GM18867 (cell line): ENCODE results near the gene TANC1.
A peak's percentile ranks its signal among the peaks of the same experiment; 100 is the strongest.

Experiments used
- ATAC-seq: cut with Tn5 transposase; IDR thresholded peaks from one replicate; pipeline ENCODE4 v1.9.1; 2021; ENCODE audit warnings: mild to moderate bottlenecking, moderate library complexity; ENCODE audit not compliant: unreplicated experiment

The TANC1 gene

DNA sequence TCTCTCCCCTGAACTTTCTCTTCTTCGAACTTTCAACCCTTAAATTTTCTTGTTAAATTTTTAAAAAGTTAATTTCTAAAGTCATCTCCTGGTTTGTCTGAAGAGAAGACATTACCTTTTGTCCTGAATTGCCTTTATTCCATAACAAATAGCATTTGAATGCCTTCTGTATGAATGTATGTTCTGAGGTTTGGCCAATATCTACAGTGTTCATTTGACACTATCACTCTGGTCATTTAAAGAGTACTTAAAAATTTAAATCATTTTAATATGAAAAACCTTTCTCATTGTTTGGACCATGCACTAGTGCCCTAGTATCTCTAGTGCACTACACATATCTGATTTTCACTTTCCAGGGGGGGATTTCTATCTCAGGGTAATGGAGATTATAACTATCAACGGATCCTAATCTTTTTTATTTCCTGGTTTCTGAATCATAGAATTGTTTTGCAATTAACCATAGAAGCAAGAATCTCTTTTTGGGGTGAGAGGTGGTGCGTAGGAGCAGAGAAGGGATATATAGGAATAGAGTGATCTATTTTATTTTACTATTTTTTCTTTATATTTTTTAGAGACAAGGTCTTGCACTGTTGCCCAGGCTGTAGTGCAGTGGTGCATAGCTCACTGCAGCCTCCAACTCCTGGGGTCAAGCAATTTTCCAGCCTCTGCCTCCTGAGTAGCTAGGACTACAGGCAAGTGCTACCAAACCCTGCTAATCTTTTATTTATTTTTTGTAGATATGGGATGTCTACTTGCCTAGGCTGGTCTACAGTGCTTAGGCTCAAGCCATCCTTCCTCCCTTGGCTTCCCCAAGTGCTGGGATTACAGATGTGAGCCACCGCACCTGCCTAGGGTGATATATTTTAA lies 25.5 kb downstream of the TANC1 start:
- no peak for ATAC-seq

DNA sequence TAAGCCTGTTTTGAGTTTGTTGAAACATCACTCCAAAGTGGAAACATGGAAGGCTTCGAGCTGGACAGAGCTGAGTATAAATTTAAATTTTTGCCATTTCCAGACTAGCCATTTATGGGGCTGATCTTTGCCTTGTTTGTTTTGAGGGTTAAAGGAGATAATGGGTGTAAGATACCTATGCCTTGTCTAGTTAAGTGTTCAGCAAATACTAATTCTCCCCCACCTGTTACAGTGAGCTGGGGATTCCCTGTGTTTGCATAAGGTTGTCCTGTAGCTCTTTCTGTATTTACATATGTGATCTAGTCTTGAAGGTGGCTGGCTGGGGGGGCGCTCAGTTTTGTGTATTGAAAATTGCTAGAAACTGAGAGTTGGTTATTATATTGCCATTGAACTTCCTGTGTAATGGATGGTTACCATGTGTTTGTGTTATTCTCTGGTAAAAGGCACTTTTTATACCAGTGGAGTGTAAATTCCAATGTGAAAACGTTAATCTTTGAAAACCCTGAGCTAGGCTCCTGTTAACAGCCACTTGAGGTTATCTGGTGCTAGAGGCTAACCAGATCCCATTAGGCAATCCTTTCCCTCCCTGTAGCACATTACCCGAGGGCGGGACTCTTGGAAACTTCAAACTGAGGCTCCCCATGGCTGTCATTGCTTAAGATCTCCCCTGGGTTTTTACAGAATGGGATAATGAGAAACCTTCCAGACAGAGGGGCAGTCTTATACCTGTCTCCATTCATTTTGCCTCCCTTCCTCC lies 26.7 kb downstream of the TANC1 start:
- peak; percentile 52 for ATAC-seq

DNA sequence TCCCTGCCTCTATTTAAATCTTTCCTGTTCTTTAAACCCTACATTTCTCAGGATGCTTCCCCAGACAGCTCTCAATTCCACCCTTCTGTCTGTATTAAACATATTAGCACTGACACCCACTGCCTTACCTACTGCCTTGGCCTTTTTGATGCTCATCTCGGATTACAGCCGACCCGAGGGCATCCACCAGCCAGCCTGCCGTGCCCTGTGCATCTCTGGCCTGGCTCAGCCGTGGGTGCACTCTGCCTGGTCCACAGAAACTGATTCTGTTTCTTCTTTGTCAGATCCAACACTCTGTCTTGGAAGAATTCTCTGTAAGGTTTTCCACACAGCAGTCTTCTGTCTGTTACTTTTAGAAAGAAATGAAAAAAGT lies 27.2 kb downstream of the TANC1 start:
- ATAC-seq = no peak

DNA sequence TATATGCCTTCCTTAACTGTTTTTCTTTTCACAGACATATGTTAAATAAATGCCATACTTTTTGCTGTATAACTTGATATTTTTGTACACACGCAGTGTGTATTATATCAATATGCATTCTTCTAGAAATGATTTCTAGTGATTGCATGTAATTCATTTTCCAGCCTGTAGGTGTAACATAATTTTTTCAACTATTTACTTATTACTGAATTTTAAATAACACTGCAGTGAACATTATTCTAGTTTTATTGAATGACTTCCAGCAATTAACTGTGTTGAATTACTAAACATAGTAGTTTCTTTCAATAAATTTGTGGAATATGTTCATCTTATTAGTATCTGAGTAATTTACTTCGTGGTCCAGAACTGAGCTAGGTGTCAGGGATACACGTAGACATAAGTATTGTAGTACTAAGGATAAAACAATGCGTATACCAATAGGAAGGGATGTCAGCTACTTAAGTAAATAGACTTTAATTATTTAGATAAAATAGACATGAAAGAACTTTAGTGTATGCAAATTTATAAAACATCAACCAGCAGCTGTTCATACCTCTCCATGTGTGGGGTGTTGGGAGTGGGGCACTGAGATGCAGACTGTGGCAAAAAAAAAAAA lies 28.0 kb downstream of the TANC1 start:
- ATAC-seq = no peak

DNA sequence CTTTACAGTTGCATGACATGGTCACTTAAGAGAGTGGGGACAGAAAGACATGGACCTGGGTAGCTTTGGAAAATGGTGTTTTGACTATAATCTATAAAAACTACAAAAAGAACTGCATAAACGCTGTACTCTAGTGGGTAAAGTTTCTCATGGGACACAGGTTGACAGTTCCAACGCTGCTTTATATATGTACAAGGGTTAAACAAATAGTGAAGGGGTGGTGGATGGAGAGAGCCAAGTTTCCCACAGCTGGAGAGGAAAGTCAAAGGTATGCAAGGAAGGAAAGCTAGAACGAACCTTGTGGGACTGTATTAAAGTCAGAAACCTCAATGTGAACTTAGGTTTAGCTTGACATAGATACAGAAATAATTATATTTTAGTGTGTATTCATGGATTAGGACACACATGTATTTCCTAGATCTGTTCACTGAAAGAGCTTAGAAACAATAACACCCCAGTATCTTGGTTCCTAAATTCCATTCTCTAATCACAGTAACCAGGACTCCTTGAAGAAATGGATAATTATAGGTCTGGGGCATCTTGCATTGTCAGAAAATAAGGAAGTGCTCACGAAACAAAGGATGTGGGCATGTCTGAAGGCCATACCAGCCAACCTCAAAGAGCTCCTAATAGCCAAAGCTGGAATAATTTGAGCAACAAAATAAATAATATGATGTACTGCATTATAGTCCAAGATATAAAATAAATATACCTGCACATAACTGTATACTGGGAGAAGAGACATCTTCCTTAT lies 28.8 kb downstream of the TANC1 start:
- ATAC-seq = no peak

DNA sequence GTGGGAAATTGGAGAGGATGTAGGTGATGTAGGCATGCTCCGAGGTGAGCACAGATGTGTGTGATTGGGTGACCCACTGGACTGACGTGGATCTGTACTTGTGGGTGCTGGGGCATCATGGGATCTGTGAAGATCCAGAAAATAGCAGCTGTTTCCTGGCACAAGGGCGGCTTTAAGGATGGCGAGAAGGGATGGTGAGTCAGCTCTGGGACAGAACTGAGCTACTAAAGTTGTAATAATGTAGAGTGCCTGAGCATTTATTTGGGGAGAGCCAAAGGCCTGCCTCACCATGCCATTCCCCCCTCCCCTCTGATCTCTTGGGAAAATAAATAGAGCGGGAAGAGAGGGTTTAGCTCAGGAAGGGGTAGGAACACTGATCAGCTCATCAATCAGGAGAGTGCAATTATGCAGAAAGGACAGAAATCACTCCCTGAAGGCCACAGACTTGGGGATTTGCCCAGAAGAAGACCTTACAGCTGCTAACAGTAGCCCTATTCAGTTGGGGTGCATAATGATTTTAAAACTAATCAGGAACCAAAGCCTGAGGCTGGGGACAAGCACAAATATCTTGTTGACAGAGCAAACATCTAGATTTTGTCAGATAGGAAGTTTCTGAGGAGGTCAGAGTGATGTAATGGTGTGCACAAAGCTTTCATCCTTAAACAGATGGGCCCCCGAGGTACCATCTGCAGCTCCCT lies 30.3 kb downstream of the TANC1 start:
- ATAC-seq = no peak

DNA sequence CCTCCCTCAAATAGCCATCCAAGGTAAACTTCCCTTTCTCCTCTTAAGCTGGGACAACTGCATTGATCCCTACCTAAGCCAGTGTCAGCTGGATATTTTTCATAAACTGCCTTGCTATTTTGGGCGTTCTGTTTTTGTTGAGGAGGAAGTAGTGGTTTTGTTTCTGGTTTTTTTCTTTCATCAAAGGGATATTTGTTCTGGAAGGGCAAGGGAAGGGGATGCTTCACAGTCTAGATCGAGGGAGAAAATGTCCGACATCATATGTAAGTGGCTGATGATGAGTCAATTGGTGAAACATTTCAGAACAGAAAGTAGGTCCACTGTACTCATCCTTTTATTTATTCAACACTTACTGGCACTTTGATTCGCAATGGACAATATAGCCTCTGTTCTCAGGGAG lies 31.0 kb downstream of the TANC1 start:
- no peak for ATAC-seq

DNA sequence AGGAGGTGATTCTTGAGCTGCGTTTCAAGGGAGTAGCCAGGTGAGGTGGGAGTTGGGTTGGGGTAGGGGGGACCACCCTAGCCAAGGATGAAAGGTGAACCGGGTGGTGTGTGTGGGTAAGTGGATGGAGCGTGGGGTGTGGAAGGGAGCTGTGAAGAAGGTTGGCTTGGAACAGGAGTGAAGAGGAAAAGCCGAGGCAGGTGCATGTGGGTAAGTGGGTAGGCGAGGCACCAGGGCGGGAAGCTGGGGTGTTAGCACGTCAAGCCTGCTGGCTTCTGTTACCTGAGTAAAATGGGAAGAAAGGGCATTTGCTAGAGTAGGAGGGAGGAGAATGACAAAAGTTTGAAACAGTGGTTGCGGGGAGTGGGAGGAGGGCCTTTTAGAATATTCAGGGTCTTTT lies 31.6 kb downstream of the TANC1 start:
- ATAC-seq = no peak

DNA sequence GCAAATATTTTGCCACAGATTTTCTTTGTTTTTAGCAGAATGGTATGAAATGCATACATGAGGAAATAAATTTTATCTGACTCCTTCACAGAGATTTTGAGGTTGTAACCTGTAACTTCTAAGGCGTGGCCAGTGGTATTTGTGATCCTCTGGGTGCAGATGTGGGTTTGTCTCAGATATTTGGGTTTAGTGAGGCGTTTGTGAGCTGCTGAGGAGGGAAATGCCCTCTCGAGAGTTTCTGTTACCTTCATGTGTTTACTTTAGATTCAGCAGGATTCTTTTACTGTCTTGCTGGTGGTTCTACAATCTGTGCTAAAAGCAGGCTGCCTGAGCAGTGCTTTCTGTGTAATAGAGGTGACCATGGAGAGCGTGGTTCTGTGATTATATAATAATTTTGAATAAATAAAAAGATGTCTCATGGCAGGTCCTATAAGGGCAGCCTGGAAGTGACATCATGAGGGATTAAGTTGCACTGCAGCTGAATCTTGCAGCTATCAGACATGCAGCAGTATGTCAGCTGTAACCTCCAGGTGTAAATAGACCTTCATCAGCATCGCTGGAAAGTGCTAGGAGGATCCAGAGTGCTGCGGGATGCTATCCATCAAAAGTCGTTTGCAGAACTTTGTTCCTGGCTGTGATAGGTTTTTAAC lies 34.1 kb downstream of the TANC1 start:
- ATAC-seq = no peak

DNA sequence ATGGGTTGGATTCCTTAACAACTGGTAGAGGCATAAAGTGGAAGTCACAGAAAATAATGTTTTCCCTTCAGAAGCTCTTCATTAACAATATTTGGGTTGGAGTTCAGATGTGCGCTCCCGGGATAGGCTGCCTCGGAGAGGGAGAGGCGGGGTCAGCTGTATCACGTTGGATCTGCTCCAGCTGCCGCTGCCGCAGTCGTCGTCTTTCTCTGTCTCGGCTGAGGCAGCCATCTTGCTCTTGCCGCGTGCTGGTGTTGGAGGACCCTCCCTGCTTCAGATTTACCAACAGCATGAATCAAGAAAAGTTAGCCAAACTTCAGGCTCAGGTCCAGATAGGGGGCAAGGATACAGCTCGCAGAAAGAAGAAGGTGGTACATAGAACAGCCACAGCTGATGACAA lies 35.1 kb downstream of the TANC1 start:
- no peak for ATAC-seq

DNA sequence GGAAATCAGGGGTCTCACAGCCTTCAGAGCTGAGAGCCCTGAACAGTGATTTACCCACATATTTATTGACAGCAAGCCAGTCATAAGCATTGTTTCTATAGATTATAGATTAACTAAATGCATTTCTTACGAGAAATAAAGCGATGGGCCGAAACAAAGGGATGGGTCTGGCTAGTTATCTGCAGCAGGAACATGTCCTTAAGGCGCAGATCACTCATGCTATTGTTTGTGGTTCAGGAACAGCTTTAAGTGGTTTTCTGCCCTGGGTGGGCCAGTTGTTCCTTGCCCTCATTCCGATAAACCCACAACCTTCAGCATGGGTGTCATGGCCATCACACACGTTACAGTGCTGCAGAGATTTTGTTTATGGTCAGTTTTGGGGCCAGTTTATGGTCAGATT lies 36.4 kb downstream of the TANC1 start:
- ATAC-seq = no peak

DNA sequence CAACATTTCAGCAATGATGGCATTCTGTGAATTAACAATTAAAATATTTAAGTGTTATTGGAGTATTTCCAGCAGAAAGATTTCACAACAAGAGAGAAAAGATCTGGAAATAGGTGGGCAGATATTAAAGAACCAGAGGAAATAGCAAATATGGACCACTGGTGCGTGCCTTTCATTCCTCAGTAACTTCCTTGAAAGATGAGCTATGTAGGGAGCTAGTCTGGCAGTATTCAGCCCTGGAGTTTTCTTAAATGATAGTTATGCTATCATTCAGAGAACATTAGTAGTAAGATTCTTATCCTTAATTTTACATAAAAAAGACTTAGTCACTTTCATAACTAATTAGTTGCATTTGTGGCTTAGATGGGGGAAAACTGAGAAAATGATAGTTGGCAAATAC lies 41.5 kb downstream of the TANC1 start:
- no peak for ATAC-seq

DNA sequence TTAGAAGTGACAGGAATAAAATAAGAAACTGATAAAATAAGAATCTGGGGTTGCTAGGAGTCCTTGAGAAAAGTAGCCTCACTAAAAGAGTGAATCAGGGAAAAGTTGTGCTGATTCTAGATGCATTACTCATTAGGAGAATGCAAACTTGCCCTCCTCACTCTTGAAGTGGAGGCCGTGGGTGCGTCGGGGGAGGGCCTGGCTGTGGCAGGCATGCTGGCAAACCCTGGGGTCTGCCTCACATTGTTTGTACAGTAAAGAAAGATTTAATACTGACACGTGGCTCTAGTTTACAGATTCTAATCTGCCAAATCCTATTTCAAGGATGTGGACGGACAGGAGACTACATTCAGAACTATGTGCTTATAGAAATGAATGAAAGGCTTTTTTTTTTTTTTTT lies 41.9 kb downstream of the TANC1 start:
- ATAC-seq = no peak

DNA sequence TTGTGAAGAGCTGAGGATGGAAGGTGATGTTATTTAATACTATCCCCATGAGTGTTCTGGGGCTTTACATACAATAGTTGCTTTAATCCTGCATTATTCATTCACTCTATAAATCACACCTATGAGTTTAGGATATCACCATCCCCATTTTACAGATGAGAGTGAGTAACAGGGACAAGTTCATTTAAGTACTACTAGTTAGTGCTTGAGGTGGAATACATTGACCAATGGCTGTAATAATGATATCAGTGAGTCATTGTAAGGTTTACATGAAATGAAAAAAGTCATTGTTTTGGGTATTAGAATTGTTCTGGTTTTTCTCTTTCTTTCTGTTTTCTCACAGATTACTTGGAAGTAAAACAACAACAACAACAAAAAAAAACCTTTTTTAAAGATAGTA lies 42.5 kb downstream of the TANC1 start:
- no peak for ATAC-seq

DNA sequence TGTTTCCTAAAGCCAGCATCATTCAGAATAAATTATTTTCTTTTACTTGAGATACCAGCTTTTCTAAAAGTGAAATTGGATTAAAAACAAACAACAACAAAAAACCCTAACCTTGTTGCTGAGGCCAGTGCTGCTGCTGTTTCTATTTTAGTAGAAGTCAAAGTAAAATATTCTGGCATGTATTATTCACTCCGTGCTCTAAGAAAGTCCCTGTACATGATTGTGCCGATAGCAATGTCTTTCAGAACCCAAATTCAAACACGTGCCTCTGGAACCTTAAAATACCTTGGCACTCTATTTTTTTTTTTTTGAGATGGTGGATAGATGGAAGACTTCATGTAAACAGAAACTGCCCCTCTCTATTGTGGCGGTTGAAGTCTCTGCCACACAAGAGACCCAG lies 43.7 kb downstream of the TANC1 start:
- no peak for ATAC-seq

DNA sequence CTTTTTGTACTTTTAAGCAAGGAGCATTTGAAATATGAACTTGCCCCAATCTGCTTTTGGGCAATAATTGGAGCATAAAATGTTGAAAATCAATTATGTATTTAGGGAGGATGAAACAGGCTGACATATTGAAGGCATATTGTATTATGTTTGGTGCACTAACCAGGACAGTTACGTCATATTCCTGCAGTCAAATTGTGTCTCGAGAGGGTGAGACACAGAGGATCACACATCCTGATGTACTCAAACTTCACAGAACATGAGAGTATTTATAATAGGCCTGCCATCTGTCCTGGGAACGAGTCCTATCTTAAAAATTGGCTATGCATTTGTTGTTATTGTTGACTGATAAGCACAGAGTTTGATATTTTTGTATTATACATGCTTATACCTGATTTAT lies 44.7 kb downstream of the TANC1 start:
- no peak for ATAC-seq

DNA sequence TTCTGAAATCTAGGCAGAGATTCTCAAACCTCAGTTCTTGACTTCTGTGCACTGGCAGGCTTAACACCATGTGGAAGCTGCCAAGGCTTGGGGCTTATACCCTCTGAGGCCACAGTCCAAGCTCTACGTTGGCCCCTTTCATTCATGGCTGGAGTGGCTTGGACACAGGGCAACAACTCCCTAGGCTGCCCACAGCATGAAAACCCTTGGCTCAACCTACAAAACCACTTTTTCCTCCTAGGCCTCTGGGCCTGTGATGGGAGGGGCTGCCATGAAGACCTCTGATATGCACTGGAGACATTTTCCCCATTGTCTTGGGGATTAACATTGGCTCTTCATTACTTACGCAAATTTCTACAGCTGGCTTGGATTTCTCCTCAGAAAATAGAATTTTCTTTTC lies 46.7 kb downstream of the TANC1 start:
- ATAC-seq = no peak

DNA sequence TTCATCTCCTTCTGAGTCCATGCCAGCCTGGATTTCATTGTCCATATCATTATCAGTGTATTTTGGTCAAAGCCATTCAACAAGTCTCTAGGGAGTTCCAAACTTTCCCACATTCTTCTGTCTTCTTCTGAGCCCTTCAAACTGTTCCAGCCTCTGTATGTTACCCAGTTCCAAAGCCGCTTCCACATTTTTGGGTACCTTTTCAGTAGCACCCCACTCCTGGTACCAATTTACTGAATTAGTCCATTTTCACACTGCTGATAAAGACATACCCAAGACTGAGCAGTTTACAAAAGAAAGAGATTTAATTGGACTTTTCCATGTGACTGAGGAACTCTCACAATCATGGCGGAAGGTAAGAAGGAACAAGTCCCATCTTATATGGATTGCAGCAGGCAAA lies 47.4 kb downstream of the TANC1 start:
- ATAC-seq = no peak

DNA sequence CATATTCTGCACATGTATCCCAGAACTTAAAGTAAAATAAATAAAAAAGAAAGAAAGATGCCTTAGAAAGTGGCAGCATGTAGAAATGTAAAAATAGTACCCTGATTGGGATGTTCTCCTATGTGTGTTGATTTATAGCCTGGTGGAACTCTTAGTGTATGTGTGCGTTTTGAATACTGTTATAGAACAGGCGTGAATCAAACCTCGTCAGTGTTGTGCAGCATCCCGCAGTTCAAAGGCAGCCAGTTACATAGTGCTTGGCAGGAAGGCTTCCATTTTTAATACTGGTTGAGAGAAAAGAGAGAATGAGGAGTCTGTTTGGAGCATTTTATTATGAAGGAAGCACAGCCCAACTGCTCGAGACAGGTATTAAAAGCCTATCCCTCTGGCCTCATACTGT lies 49.4 kb downstream of the TANC1 start:
- no peak for ATAC-seq

DNA sequence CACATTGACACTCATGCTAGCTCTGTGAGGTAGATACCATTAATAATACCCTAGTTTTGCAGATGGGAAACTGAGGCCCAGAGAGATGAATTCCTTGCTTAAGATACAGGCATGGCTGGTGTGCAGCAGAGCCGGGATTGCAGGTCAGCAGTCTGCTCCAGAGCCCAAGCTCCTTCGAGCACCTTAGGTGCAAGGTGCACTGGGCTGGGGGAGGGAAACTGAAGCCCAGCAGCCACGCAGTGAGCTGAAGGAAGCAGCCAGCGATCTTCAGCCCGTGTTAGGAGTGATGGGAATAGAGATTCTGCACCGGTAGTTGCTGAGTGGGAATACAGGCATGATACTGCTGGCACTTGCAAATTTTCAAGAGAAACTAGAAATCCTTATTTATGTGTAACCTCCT lies 50.6 kb downstream of the TANC1 start:
- no peak for ATAC-seq
